Testis (tissue), 3 donors: ENCODE measurements around the gene GMPPB. TPM values are rescaled to one million over a fixed set of nuclear protein-coding genes. Genes with fewer than 3 reads are reported as not detected.

Experiments used
- DNase-seq: peaks from one replicate; pipeline ENCODE4 v3.0.0-alpha.2; 2019
- H3K27ac ChIP-seq, 2 donors: fragments of 200-600 bp; sonication (generic); one replicate each; pipeline ENCODE4 v1.5.1; 2019
- H3K27me3 ChIP-seq: fragments of 200-600 bp; sonication (generic); one replicate; pipeline ENCODE4 v1.5.1; 2019
- H3K36me3 ChIP-seq: fragments of 200-600 bp; sonication (generic); one replicate; pipeline ENCODE4 v1.5.1; 2017; ENCODE audit warnings: low read depth; ENCODE audit errors: missing control alignments
- H3K4me1 ChIP-seq: fragments of 200-600 bp; sonication (generic); one replicate; pipeline ENCODE4 v1.5.1; 2019
- H3K4me3 ChIP-seq, 2 donors: fragments of 200-600 bp; sonication (generic); one replicate each; pipeline ENCODE4 v1.5.1; 2017 to 2019
- H3K9me3 ChIP-seq: fragments of 200-600 bp; sonication (generic); one replicate; pipeline ENCODE4 v1.5.1; 2017
- CTCF ChIP-seq, 3 experiments: fragments of 450-650 bp in 2 of 3; fragments of 200-600 bp in 1 of 3; sonication (generic) in 1 of 3; IDR thresholded peaks; one replicate each; pipeline ENCODE4 v1.5.1; 2016 to 2019; ENCODE audit warnings: antibody characterized with exemption in 3 of 3, mild to moderate bottlenecking in 2 of 3, moderate library complexity in 1 of 3
- POLR2A ChIP-seq: fragments of 450-650 bp; IDR thresholded peaks from one replicate; pipeline ENCODE4 v1.6.1; 2017; ENCODE audit warnings: antibody characterized with exemption, mild to moderate bottlenecking, moderate library complexity
- WGBS, 2 donors: methylation state at CpG; one replicate each; pipeline ENCODE4 v1.1.5; 2018; 5-methylcytosine and 5-hydroxymethylcytosine counted together
- intact Hi-C: fragments of 100-400 bp; cut with DNase I; formaldehyde crosslinking; loops from one replicate; pipeline ENCODE4 v1.15.1; 2023; ENCODE audit warnings: low total_unique reads
- polyA plus RNA-seq: library from polyadenylated mRNA; stranded (reverse); fragments of 350-450 nt; fragmentation: Illumina TruSeq; extraction: RNeasy Lipid Tissue Mini Kit (QIAGEN cat#74804); gene quantifications from one replicate; pipeline ENCODE4 v1.2.3, GENCODE V29; 2014; ENCODE audit warnings: low read depth, low replicate concordance; ENCODE audit not compliant: insufficient read depth
- total RNA-seq, 2 donors: library from RNA; depleted of rRNA; stranded (reverse); fragments of >200 nt; gene quantifications; one replicate each; pipeline ENCODE4 v1.2.3, GENCODE V29; 2016

The GMPPB gene
- total and polyA plus RNA-seq, 3 donors from 2014 or later, result 15.7 to 23.4 (median 16.8) TPM

GRCh38 chr3:49747792-49748480 lies 24.2 kb upstream of the GMPPB start:
- no peak for DNase-seq
- intact Hi-C loops, result no loop called here
- 83 to 85% methylated on average over 13 of the region's 13 CpGs for WGBS, 2 donors
- peaks cover 29% of the 10 kb centered on the region for H3K4me1 ChIP-seq
- peaks cover 3% of the 10 kb centered on the region for H3K36me3 ChIP-seq
- H3K27me3 ChIP-seq, result no peaks in the 10 kb centered on the region
- H3K9me3 ChIP-seq, result no peaks in the 10 kb centered on the region
- H3K4me3 ChIP-seq, result no peak overlapping the region
- TF ChIP-seq CTCF (IDR thresholded peaks at IDR 0.05), result no peak
- no peak for TF ChIP-seq POLR2A
- peak overlapping the region; percentile 20 to 25 for H3K27ac ChIP-seq

DNA sequence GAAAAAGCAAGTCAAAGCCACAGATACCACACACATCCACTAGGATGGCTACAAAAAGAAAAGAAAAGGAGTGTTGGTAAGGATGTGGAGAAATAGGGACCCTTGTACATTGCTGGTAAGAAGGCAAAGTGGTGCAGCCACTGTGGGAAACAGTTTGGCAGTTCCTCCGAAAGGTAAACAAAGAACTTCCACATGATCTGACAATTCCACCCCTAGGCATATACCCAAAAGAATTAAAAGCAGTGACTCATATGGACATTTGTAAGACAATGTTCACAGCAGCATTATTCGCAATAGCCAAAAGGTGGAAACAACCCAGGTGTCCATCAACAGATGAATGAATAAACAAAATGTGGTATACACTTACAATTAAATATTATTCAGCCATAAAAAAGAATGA lies 22.2 kb upstream of the GMPPB start:
- H3K36me3 ChIP-seq, result peaks cover 3% of the 10 kb centered on the region
- no peaks in the 10 kb centered on the region for H3K27me3 ChIP-seq
- intact Hi-C loops, result no loop called here
- H3K4me1 ChIP-seq, result peaks cover 20% of the 10 kb centered on the region
- DNase-seq, result no peak
- no peak overlapping the region for H3K27ac ChIP-seq
- TF ChIP-seq POLR2A, result no peak
- no peak for TF ChIP-seq CTCF (IDR thresholded peaks at IDR 0.05)
- H3K9me3 ChIP-seq, result no peaks in the 10 kb centered on the region
- H3K4me3 ChIP-seq, result no peak overlapping the region
- WGBS, 2 donors, result 81 to 92% methylated on average over 2 of the region's 2 CpGs

DNA sequence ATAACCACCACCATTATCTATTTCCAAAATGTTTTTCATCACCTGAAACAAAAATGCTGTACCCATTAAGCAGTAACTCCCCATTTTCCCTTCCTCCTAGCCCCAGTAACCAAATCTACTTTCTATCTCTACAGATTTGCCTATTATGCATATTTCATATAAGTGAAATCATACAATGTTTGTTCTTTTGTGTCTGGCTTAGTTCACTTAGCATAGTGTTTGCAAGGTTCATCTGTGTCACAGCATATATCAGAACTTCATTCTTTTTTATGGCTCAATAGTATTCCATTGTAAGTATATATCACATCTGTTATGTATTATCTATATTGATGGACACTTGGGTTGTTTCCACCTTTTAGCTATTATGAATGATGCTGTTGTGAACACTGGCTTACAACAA lies 16.7 kb upstream of the GMPPB start:
- H3K4me1 ChIP-seq, result no peaks in the 10 kb centered on the region
- no peak for DNase-seq
- intact Hi-C loops, result no loop called here
- H3K9me3 ChIP-seq, result no peaks in the 10 kb centered on the region
- TF ChIP-seq POLR2A (no peak), CTCF (IDR thresholded peaks at IDR 0.05) (no peak)
- no peaks in the 10 kb centered on the region for H3K36me3 ChIP-seq
- H3K27ac ChIP-seq, result no peak overlapping the region
- no peak overlapping the region for H3K4me3 ChIP-seq
- no peaks in the 10 kb centered on the region for H3K27me3 ChIP-seq

- intact Hi-C loops, result no loop called here
- no peaks in the 10 kb centered on the region for H3K36me3 ChIP-seq
- H3K27ac ChIP-seq, result no peak overlapping the region
- H3K4me1 ChIP-seq, result no peaks in the 10 kb centered on the region
- no peak for DNase-seq
- H3K9me3 ChIP-seq, result no peaks in the 10 kb centered on the region
- no peaks in the 10 kb centered on the region for H3K27me3 ChIP-seq
- TF ChIP-seq POLR2A (no peak), CTCF (IDR thresholded peaks at IDR 0.05) (no peak)
- H3K4me3 ChIP-seq, result no peak overlapping the region
- 94 to 95% methylated on average over 11 of the region's 11 CpGs for WGBS, 2 donors
These were observed 14.4 kb upstream of the GMPPB start for GRCh38 chr3:49738067-49738713.

- no peaks in the 10 kb centered on the region for H3K36me3 ChIP-seq
- H3K9me3 ChIP-seq, result no peaks in the 10 kb centered on the region
- H3K27me3 ChIP-seq, result no peaks in the 10 kb centered on the region
- no peak overlapping the region for H3K27ac ChIP-seq
- DNase-seq, result peak; percentile 9
- TF ChIP-seq POLR2A, result no peak
- no peak for TF ChIP-seq CTCF (IDR thresholded peaks at IDR 0.05)
- no peak overlapping the region for H3K4me3 ChIP-seq
- 91 to 92% methylated on average over 6 of the region's 6 CpGs for WGBS, 2 donors
- no peaks in the 10 kb centered on the region for H3K4me1 ChIP-seq
- intact Hi-C loops, result no loop called here
These were observed 11.0 kb upstream of the GMPPB start for GRCh38 chr3:49734752-49735151.
